ENCODE measurements around the gene BCCIP.

GRCh38 chr10:125811251-125811650 lies 12.1 kb upstream of the BCCIP start:
- TF ChIP-seq CTCF (IDR thresholded peaks at IDR 0.05; ENCODE audit: low read depth, low read length, missing input control) (no peak), TAF1 (conservative IDR thresholded peaks at IDR 0.05) (no peak), REST (IDR thresholded peaks at IDR 0.05) (no peak), MAX (IDR thresholded peaks at IDR 0.05) (no peak), SP1 (IDR thresholded peaks at IDR 0.05) (no peak), FOXA1 (IDR thresholded peaks at IDR 0.05) (no peak), RXRA (IDR thresholded peaks at IDR 0.05) (no peak), ZBTB33 (IDR thresholded peaks at IDR 0.05) (no peak), JUND (IDR thresholded peaks at IDR 0.05) (no peak), RAD21 (IDR thresholded peaks at IDR 0.05) (no peak), ATF3 (IDR thresholded peaks at IDR 0.05) (no peak)

Measured in liver (tissue), 3 donors.